Activated naive CD8-positive, alpha-beta T cell treated with anti-CD3 and anti-CD28 coated beads, Interleukin-2, amount 50 U/mL, for 24 hours (primary cell): Measurements from ENCODE around the gene GOLT1A.

ENCODE experiments used
- ATAC-seq: fragments of 150-1000 bp; cut with Tn5 transposase; one replicate; pipeline ENCODE4 v1.10.0; 2021
- DNase-seq: peaks from one replicate; pipeline ENCODE4 v3.0.0; 2021
- H3K27ac Mint-ChIP-seq: one replicate; pipeline ENCODE4 v1.8.0; 2021; ENCODE audit warnings: mild to moderate bottlenecking, mixed read lengths
- H3K27me3 Mint-ChIP-seq: one replicate; pipeline ENCODE4 v1.8.0; 2021; ENCODE audit warnings: mixed read lengths
- H3K36me3 Mint-ChIP-seq: one replicate; pipeline ENCODE4 v1.8.0; 2021; ENCODE audit warnings: low read depth, mixed read lengths
- H3K4me1 Mint-ChIP-seq: one replicate; pipeline ENCODE4 v1.8.0; 2021; ENCODE audit warnings: mixed read lengths
- H3K4me3 Mint-ChIP-seq: one replicate; pipeline ENCODE4 v1.8.0; 2021; ENCODE audit warnings: mild to moderate bottlenecking, moderate library complexity, mixed read lengths
- H3K9me3 Mint-ChIP-seq: one replicate; pipeline ENCODE4 v1.8.0; 2021; ENCODE audit warnings: mixed read lengths

GOLT1A gene

DNA sequence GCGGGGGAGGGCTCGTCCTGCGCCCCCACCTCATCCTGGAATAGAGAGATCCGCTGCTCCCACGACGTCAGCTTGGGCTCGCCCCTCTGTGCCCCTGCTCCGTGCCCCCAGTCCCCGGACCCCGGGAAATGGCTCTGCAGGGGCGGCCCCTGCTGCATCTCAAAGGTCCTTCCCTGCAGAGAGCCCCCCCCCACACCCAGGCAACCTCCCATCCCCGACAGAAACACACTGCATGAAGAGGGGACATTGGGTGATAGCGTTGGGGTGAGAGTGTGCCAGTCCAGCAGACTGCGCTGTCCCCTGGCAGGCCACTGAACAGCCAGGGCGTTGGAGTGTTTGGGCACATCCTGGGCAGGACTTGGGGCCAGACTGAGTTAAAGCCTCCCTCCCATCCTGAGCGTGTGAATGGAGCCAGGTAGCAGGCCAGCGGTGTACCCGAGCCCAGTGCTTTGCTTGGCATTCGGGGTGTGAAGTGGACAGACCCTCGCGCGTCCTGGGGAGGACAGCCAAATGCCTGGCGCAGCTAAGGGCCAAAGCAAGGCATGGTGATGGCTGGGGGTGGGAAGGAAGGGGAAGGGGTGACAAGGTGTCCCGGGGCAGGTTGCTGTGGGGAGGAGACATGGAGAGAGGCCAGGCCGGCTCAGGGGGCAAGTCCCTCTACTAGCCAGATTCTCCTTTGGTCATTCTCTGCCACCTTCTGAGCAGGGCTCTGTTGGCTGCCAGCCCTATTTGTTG is 61.3 kb downstream of the GOLT1A start:
- Mint-ChIP-seq H3K4me3 (peak overlapping the region; percentile 53), H3K27ac (no peak overlapping the region), H3K36me3 (no peaks in the 10 kb centered on the region)

DNA sequence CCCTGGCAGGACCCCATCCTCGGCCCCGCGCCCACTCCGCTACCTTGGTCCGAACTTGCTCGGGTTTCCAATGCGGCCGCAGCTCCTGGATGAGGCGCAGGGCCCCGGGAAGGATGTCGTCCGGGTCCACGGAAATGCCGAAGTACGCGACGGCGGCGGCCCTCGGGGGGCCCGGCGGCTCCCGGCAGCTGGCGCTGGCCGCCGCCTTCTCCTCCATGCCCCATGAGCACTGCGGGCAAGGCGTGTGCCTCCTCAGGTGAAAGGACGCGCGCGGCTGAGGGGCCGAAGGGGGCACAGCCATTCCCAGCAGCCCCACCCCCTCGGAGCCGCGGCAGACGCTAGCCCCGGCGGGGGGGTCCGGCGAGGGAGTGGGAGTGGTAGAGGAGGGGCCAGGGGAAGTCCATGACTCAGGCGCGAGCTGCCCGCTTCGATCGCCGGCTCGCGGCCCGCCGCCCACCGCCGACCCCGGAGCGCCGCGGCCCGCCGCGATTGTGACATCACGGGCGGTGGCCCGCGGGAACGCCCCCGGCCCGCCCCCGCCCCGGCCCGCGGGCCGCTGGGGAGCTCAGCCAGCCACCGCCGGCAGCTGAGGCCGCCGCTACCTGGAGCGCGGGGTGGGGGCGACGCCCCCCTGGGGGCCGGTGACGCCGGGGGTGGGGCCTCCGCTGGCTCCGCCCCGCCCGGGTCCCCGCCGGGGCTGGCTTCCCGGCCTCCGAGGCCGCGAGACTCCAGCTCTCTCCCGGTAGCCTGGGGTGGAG is 62.1 kb downstream of the GOLT1A start, which contains the start of gene ETNK2:
Gene ETNK2 (minus strand): TSS at position 493 of the 758 bp plus-strand sequence. CDS start 192 bp downstream, at position 301.
- peaks cover 3% of the 10 kb centered on the region for H3K27me3 Mint-ChIP-seq
- H3K9me3 Mint-ChIP-seq = no peaks in the 10 kb centered on the region
- no peak within 1 kb of the TSS for H3K27ac Mint-ChIP-seq
- peak; percentile 53 for DNase-seq
- H3K36me3 Mint-ChIP-seq = no peaks in the 10 kb centered on the region
- H3K4me1 Mint-ChIP-seq = peaks cover 5% of the 10 kb centered on the region
- ATAC-seq = peak; percentile 45
- H3K4me3 Mint-ChIP-seq = peak within 1 kb of the TSS; percentile 53

More for the DNA sequence above, 61.3 kb downstream of the GOLT1A start:
- Mint-ChIP-seq H3K4me1 (peaks cover 5% of the 10 kb centered on the region), H3K9me3 (no peaks in the 10 kb centered on the region), H3K27me3 (peaks cover 3% of the 10 kb centered on the region)
- DNase-seq = no peak
- ATAC-seq = no peak

DNA sequence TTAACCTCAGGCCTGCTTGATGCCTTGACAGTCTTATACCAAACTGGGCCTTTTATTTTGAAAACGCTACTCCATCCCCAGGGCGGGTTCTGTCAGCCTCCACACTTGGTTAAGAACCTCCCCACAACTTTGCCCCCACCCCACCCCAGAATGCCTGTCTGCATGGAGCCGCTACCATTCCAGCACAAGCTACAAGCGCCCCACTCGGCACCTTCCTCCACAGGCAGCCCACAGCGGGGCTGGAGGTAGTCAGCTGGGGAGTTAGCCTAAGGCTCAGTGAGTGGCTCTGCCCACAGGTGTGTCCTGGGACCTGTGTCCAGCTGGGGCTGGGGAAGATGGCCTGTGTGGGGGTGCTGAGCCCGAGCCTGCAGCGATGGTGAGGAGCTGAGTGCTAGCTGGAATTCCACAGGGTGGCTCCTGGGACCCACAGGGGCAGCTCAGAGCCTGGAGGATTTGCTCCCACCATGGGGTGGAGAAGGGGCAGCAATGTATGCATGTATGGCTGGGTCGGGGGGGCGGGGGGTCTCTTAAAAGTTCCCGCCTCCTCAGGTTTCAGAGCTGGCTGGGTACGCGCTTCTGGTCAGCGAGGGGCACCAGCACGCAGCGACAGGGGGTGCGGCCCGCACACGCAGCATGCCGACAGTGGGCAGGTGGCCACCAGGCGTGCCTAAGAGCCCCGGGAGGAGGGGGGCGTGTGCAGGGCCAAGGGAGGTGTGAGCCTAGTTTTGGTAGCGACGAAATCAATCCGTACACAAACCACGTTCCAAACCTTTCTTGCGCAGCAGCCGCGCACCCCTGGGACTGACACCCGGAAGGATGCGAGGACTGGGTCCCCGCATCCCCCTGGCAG is 62.9 kb downstream of the GOLT1A start:
- no peaks in the 10 kb centered on the region for H3K9me3 Mint-ChIP-seq
- DNase-seq (no peak), ATAC-seq (no peak)
- H3K4me3 Mint-ChIP-seq = peak overlapping the region; percentile 39
- H3K36me3 Mint-ChIP-seq = no peaks in the 10 kb centered on the region
- peaks cover 5% of the 10 kb centered on the region for H3K4me1 Mint-ChIP-seq
- H3K27me3 Mint-ChIP-seq = peaks cover 3% of the 10 kb centered on the region
- no peak overlapping the region for H3K27ac Mint-ChIP-seq

DNA sequence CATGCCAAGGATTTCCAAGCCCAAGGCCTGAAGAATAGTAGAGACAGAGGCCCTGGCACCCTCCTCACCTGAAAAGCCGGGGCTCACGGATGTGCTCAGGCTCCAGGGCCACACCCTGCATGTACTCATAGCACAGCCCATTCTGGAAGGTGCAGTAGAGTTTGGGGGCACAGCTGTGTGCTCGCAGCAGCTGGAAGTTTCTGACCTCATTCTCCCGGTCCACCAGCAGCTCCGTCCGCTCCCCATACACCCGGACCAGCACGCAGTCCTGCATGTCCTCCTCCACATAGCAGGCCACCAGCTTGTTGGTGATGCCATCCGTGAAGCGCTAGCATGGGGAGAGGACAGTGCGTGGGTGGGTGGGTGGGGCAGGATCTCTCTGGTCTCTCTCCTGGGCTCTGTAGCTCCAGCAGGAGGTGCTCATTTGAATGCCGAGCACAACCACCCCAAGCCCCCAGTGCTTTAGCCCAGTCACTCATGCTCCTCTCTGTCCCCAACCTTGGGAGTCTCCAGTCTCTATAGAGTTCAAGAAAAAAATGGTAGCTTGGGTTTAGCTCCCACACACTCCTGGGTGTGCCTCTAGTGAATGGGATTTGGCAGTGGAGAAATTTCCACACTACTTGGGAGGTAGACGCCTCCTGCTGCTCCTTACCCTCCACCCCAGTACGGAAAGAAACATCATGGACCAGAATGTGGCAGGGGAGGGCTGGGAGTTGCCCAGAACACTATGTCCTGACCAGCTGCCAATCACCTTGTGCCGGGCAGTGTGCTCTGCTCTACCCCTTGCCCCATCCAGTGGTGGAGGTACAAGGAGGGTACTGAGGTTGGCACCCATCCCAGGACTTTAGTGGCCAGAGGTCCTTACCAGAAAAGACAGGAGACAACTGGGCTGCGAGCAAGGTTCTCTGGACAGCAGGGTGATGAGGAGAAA is 63.9 kb downstream of the GOLT1A start:
- H3K4me3 Mint-ChIP-seq = peak overlapping the region; percentile 39
- DNase-seq = no peak
- H3K27ac Mint-ChIP-seq = no peak overlapping the region
- no peak for ATAC-seq
- no peaks in the 10 kb centered on the region for H3K36me3 Mint-ChIP-seq
- H3K9me3 Mint-ChIP-seq = no peaks in the 10 kb centered on the region
- peaks cover 5% of the 10 kb centered on the region for H3K4me1 Mint-ChIP-seq
- peaks cover 3% of the 10 kb centered on the region for H3K27me3 Mint-ChIP-seq

DNA sequence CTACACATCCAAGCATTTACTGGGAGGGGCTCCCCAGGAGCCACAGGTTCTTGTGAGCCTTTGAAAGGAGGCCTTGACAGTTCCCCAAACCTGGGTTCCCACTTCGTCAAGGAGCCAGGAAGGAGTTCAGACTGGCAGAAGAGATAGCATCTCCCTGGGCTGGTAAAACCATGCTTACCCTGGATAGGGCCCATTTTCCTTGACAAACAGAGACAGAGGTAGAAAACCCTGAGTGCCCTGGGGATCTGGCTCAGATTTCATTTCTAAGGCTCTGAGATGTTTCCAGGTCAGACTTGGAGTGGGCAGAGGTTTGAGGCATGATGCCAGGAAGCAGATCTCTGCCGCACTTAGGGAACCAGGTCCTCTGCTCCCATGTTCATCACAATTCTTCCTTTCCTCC is 64.7 kb downstream of the GOLT1A start:
- H3K4me3 Mint-ChIP-seq = no peak overlapping the region
- peaks cover 3% of the 10 kb centered on the region for H3K27me3 Mint-ChIP-seq
- no peaks in the 10 kb centered on the region for H3K36me3 Mint-ChIP-seq
- H3K4me1 Mint-ChIP-seq = peaks cover 5% of the 10 kb centered on the region
- no peaks in the 10 kb centered on the region for H3K9me3 Mint-ChIP-seq
- DNase-seq (no peak), ATAC-seq (no peak)
- no peak overlapping the region for H3K27ac Mint-ChIP-seq
